HCT116 (cell line): ENCODE results near the gene OR56A1. TPM values are rescaled to one million over a fixed set of nuclear protein-coding genes. Genes with fewer than 3 reads are reported as not detected.

Source experiments
- ATAC-seq: fragments of 200-7000 bp; cut with Tn5 transposase; 2 replicates; pipeline ENCODE4 v1.9.1; 2020; ENCODE audit warnings: mild to moderate bottlenecking, moderate library complexity
- BruUV-seq: library from RNA; stranded (reverse); fragments of 400-500 nt; replicated peaks from 2 replicates; lab custom pipeline; 2021; lab: Mats Ljungman, UMichigan
- CTCF ChIA-PET: fragments of 300-600 bp; sonication (Branson Sonifier 250); formaldehyde crosslinking; loops from one replicate; lab custom pipeline; 2021; ENCODE audit warnings: antibody characterized with exemption; lab: Charles Lee
- POLR2A ChIA-PET: fragments of 300-600, 350-600 bp; sonication (Branson Sonifier 250); formaldehyde crosslinking; loops from one replicate; lab custom pipeline; 2021; ENCODE audit warnings: antibody characterized with exemption; lab: Charles Lee
- RAD21 ChIA-PET, 2 experiments: fragments of 300-600 bp; sonication (Branson Sonifier 250); formaldehyde crosslinking; loops; one replicate each; lab custom pipeline; 2023; ENCODE audit warnings: low total read pairs in 2 of 2; ENCODE audit not compliant: uncharacterized antibody in 2 of 2, unreplicated experiment in 2 of 2, low non-redundant PET in 1 of 2; lab: Charles Lee
- DNase-seq: peaks from one replicate; pipeline ENCODE4 v3.0.0-alpha.2; 2010; ENCODE audit warnings: low read depth, low spot score
- H2AFZ ChIP-seq: fragments of 200-600 bp; shearing (Covaris generic), sonication (generic); 2 replicates; pipeline ENCODE4 v1.6.1; 2017; ENCODE audit warnings: low read depth, mixed run types, mixed read lengths, antibody characterized with exemption, low read length; ENCODE audit not compliant: poor library complexity, severe bottlenecking
- H3K27ac ChIP-seq: 2 replicates; pipeline ENCODE4 v1.5.1; 2012; ENCODE audit warnings: low read depth, low read length
- H3K27me3 ChIP-seq: fragments of 200-600 bp; sonication (generic); 2 replicates; pipeline ENCODE4 v1.6.1; 2016; ENCODE audit warnings: mixed run types, low read length, mixed read lengths; ENCODE audit not compliant: insufficient read depth
- H3K36me3 ChIP-seq, 2 experiments: fragments of 200-500 bp in 1 of 2; fragments of 200-600 bp in 1 of 2; sonication (Bioruptor generic) in 1 of 2; sonication (generic) in 1 of 2; 2 replicates each; pipeline versions ENCODE4 v1.5.1 to v1.6.1; 2014 to 2016; ENCODE audit warnings: low read length in 2 of 2, inconsistent platforms in 1 of 2, mixed read lengths in 1 of 2, mixed run types in 1 of 2; ENCODE audit not compliant: insufficient read depth in 2 of 2, control insufficient read depth in 1 of 2
- H3K4me1 ChIP-seq, 2 experiments: fragments of 200-600 bp in 1 of 2; sonication (generic) in 1 of 2; 2 replicates each; pipeline versions ENCODE4 v1.5.1 to v1.6.1; 2012 to 2017; ENCODE audit warnings: low read length in 2 of 2, inconsistent platforms in 1 of 2, mild to moderate bottlenecking in 1 of 2, mixed read lengths in 1 of 2, mixed run types in 1 of 2, moderate library complexity in 1 of 2; ENCODE audit not compliant: insufficient read depth in 2 of 2, control insufficient read depth in 1 of 2
- H3K4me2 ChIP-seq: fragments of 200-600 bp; sonication (generic); 2 replicates; pipeline ENCODE4 v1.6.1; 2017; ENCODE audit warnings: mixed run types, low read length, mixed read lengths
- H3K4me3 ChIP-seq, 2 experiments: fragments of 200-600 bp in 1 of 2; sonication (generic) in 1 of 2; replicated peaks in 1 of 2; 2 replicates each; pipeline ENCODE4 v1.5.1; 2011 to 2016; ENCODE audit warnings: low read length in 2 of 2, control low read depth in 1 of 2, low read depth in 1 of 2, mild to moderate bottlenecking in 1 of 2, mixed read lengths in 1 of 2, mixed run types in 1 of 2
- H3K79me2 ChIP-seq: fragments of 200-600 bp; sonication (generic); 2 replicates; pipeline ENCODE4 v1.6.1; 2017; ENCODE audit warnings: mild to moderate bottlenecking, mixed run types, low read length, moderate library complexity, mixed read lengths; ENCODE audit not compliant: insufficient read depth
- H3K9ac ChIP-seq: fragments of 200-600 bp; sonication (generic); 2 replicates; pipeline ENCODE4 v1.6.1; 2016; ENCODE audit warnings: low read length, mixed read lengths
- H3K9me2 ChIP-seq: fragments of 200-600 bp; sonication (generic), shearing (Covaris generic); 2 replicates; pipeline ENCODE4 v1.6.1; 2017; ENCODE audit warnings: mixed run types, mild to moderate bottlenecking, moderate library complexity; ENCODE audit not compliant: insufficient read depth
- H3K9me3 ChIP-seq, 2 experiments: fragments of 200-500 bp in 1 of 2; fragments of 200-600 bp in 1 of 2; sonication (Bioruptor generic) in 1 of 2; sonication (generic) in 1 of 2; 2 replicates each; pipeline ENCODE4 v1.6.1; 2014 to 2017; ENCODE audit warnings: low read length in 2 of 2, mixed read lengths in 2 of 2, inconsistent platforms in 1 of 2, low read depth in 1 of 2, mild to moderate bottlenecking in 1 of 2, mixed run types in 1 of 2, moderate library complexity in 1 of 2; ENCODE audit not compliant: control insufficient read depth in 1 of 2, insufficient read depth in 1 of 2
- H4K20me1 ChIP-seq: fragments of 200-600 bp; sonication (generic), shearing (Covaris generic); 2 replicates; pipeline ENCODE4 v1.6.1; 2017; ENCODE audit warnings: mixed run types, mild to moderate bottlenecking, moderate library complexity; ENCODE audit not compliant: insufficient read depth
- FOSL1 ChIP-seq: IDR thresholded peaks from 2 replicates; pipeline ENCODE4 v1.6.1; 2012; ENCODE audit warnings: low read depth
- RAD21 ChIP-seq: IDR thresholded peaks from 2 replicates; pipeline ENCODE4 v1.6.1; 2012; ENCODE audit warnings: low read depth, mild to moderate bottlenecking
- YY1 ChIP-seq: IDR thresholded peaks from 2 replicates; pipeline ENCODE4 v1.6.1; 2011; ENCODE audit warnings: low read length, low read depth, moderate library complexity, mild to moderate bottlenecking; ENCODE audit not compliant: insufficient replicate concordance; ENCODE audit errors: extremely low read depth
- intact Hi-C: fragments of 100-400 bp; cut with micrococcal nuclease; formaldehyde crosslinking; loops from 2 replicates; pipeline ENCODE4 v1.10.0; 2022
- total RNA-seq: library from RNA; stranded (reverse); gene quantifications from one replicate; pipeline ENCODE4 v1.2.1, GENCODE V29; 2021; ENCODE audit not compliant: unreplicated experiment
- TF ChIP-seq, protein P1 (sequence below): IDR thresholded peaks from 2 replicates; pipeline ENCODE4 v1.6.1; 2012; ENCODE audit warnings: low read depth
- TF ChIP-seq, protein P2 (sequence below), 3 experiments: fragments of 200-600 bp in 1 of 3; sonication (generic) in 1 of 3; IDR thresholded peaks in 2 of 3; conservative IDR thresholded peaks in 1 of 3; 2 replicates each; pipeline ENCODE4 v1.5.1; 2012 to 2017; ENCODE audit warnings: low read depth in 2 of 3, low read length in 2 of 3, antibody characterized with exemption in 1 of 3, borderline replicate concordance in 1 of 3, control low read depth in 1 of 3, mild to moderate bottlenecking in 1 of 3, mixed read lengths in 1 of 3, mixed run types in 1 of 3, moderate library complexity in 1 of 3; ENCODE audit not compliant: insufficient read depth in 1 of 3

OR56A1 gene
- total RNA-seq, 1 experiment from 2014 or later, result not detected

DNA sequence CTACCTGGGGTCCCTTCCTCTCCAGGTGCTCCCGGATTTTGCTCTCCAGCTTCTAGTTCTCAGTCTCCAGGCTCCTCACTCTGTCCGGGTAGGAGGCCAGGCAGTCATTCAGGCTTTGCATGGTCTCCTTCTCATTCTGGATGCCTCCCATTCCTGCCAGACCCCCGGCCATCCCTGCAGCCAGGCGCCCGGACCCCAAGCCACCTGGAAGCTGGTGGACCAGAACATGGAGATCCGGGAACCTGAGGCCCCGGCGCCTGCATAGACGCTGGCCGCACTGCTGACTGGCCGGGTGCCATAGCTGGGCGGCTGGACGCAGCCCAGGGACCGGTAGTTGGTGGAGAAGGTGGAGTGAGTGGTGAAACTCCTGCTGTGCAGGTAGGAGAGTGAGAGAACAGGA, 35.8 kb downstream of the OR56A1 start (continued):
- TF ChIP-seq, protein P1, sequence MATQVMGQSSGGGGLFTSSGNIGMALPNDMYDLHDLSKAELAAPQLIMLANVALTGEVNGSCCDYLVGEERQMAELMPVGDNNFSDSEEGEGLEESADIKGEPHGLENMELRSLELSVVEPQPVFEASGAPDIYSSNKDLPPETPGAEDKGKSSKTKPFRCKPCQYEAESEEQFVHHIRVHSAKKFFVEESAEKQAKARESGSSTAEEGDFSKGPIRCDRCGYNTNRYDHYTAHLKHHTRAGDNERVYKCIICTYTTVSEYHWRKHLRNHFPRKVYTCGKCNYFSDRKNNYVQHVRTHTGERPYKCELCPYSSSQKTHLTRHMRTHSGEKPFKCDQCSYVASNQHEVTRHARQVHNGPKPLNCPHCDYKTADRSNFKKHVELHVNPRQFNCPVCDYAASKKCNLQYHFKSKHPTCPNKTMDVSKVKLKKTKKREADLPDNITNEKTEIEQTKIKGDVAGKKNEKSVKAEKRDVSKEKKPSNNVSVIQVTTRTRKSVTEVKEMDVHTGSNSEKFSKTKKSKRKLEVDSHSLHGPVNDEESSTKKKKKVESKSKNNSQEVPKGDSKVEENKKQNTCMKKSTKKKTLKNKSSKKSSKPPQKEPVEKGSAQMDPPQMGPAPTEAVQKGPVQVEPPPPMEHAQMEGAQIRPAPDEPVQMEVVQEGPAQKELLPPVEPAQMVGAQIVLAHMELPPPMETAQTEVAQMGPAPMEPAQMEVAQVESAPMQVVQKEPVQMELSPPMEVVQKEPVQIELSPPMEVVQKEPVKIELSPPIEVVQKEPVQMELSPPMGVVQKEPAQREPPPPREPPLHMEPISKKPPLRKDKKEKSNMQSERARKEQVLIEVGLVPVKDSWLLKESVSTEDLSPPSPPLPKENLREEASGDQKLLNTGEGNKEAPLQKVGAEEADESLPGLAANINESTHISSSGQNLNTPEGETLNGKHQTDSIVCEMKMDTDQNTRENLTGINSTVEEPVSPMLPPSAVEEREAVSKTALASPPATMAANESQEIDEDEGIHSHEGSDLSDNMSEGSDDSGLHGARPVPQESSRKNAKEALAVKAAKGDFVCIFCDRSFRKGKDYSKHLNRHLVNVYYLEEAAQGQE, result no peak

GRCh38 chr11:5992604-5993251, 37.8 kb downstream of the OR56A1 start:
- Histone ChIP-seq H3K4me2 (no peak overlapping the region), H3K79me2 (no peaks in the 10 kb centered on the region), H3K27me3 (peaks cover 42% of the 10 kb centered on the region), H4K20me1 (no peaks in the 10 kb centered on the region), H3K4me1 (no peaks in the 10 kb centered on the region)
- RAD21 ChIA-PET, result no interaction called here
- peak; percentile 13 for DNase-seq
- TF ChIP-seq FOSL1 (no peak), RAD21 (peak; percentile 30; the same call in 1 of the 2 replicates), YY1 (no peak)
- TF ChIP-seq, protein P2, sequence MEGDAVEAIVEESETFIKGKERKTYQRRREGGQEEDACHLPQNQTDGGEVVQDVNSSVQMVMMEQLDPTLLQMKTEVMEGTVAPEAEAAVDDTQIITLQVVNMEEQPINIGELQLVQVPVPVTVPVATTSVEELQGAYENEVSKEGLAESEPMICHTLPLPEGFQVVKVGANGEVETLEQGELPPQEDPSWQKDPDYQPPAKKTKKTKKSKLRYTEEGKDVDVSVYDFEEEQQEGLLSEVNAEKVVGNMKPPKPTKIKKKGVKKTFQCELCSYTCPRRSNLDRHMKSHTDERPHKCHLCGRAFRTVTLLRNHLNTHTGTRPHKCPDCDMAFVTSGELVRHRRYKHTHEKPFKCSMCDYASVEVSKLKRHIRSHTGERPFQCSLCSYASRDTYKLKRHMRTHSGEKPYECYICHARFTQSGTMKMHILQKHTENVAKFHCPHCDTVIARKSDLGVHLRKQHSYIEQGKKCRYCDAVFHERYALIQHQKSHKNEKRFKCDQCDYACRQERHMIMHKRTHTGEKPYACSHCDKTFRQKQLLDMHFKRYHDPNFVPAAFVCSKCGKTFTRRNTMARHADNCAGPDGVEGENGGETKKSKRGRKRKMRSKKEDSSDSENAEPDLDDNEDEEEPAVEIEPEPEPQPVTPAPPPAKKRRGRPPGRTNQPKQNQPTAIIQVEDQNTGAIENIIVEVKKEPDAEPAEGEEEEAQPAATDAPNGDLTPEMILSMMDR (IDR thresholded peaks at IDR 0.05 in 2 of 3, conservative IDR thresholded peaks at IDR 0.05 in 1 of 3; ENCODE audit: borderline replicate concordance in 1 of 3, insufficient read depth in 1 of 3, low read depth in 2 of 3, low read length in 2 of 3), result peak; percentile 38 to 73 (median 66); a peak in 5 of 6 replicates
- TF ChIP-seq, all 23 proteins: peak for 2
- Histone ChIP-seq H3K9ac (no peak overlapping the region), H3K9me3 (no peaks in the 10 kb centered on the region), H2AFZ (no peak overlapping the region), H3K27ac (no peak overlapping the region), H3K36me3 (no peaks in the 10 kb centered on the region), H3K9me2 (no peaks in the 10 kb centered on the region), H3K4me3 (no peak overlapping the region)
- ChIA-PET POLR2A (no interaction called here), CTCF (interaction anchor here (0.7 to 2.3 kb wide), 7 partner anchors 8 to 371 kb away, joined by 3 to 18 read pairs (median 5); no protein-coding TSS in a partner anchor)
- intact Hi-C loops, result loop anchor here (1.0 kb wide), 2 partner anchors 361 to 371 kb away; no protein-coding TSS in a partner anchor
- no TSS peak for BruUV-seq
- ATAC-seq, result peak; percentile 82
